A549 (cell line): ENCODE measurements around the gene AMFR.

Source experiments
- CHD2 ChIP-seq: fragments of 150-350 bp; IDR thresholded peaks from 2 replicates; pipeline ENCODE4 v1.6.1; 2014; ENCODE audit warnings: low read length; ENCODE audit not compliant: partially characterized antibody
- CTCF ChIP-seq: fragments of >200 bp; sonication (Bioruptor Twin); formaldehyde crosslinking; IDR thresholded peaks from 3 replicates; pipeline ENCODE4 v1.5.1; 2016
- EP300 ChIP-seq, 2 experiments: fragments of >200 bp; sonication (Bioruptor Twin); formaldehyde crosslinking; IDR thresholded peaks; 2 replicates in 1 of 2; 3 replicates in 1 of 2; pipeline ENCODE4 v1.6.1; 2016 to 2017
- FOSL2 ChIP-seq, 2 experiments: fragments of 450-650 bp in 1 of 2; fragments of >200 bp in 1 of 2; sonication (Bioruptor Twin) in 1 of 2; formaldehyde crosslinking; IDR thresholded peaks; 2 replicates each; pipeline versions ENCODE4 v1.5.0 to v1.6.1; 2016 to 2020; ENCODE audit warnings: mild to moderate bottlenecking in 1 of 2, moderate library complexity in 1 of 2
- POLR2AphosphoS2 ChIP-seq: conservative IDR thresholded peaks from 2 replicates; pipeline ENCODE4 v1.6.1; 2012; ENCODE audit warnings: low read length, improper control_type of control experiment, inconsistent platforms
- TF ChIP-seq, protein P1 (sequence below): fragments of 450-650 bp; IDR thresholded peaks from 2 replicates; pipeline ENCODE4 v1.6.1; 2014; ENCODE audit warnings: antibody characterized with exemption
- TF ChIP-seq, protein P2 (sequence below): fragments of 200-600 bp; sonication (generic); IDR thresholded peaks from 2 replicates; pipeline ENCODE4 v1.6.1; 2016; ENCODE audit warnings: antibody characterized with exemption, mild to moderate bottlenecking, moderate library complexity
- TF ChIP-seq, protein P3 (sequence below): IDR thresholded peaks from 2 replicates; pipeline ENCODE4 v1.6.1; 2012
- TF ChIP-seq, protein P4 (sequence below): IDR thresholded peaks from 2 replicates; pipeline ENCODE4 v1.6.1; 2012; ENCODE audit warnings: low read depth, borderline replicate concordance

- TF ChIP-seq, protein P1, sequence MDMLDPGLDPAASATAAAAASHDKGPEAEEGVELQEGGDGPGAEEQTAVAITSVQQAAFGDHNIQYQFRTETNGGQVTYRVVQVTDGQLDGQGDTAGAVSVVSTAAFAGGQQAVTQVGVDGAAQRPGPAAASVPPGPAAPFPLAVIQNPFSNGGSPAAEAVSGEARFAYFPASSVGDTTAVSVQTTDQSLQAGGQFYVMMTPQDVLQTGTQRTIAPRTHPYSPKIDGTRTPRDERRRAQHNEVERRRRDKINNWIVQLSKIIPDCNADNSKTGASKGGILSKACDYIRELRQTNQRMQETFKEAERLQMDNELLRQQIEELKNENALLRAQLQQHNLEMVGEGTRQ = no peak
- TF ChIP-seq CTCF (no peak), CHD2 (no peak), EP300 (IDR thresholded peaks at IDR 0.05) (no peak), FOSL2 (IDR thresholded peaks at IDR 0.05) (no peak), FOSL2 (CRISPR knock-in tag; IDR thresholded peaks at IDR 0.05) (no peak), POLR2AphosphoS2 (no peak)
- TF ChIP-seq, protein P2, sequence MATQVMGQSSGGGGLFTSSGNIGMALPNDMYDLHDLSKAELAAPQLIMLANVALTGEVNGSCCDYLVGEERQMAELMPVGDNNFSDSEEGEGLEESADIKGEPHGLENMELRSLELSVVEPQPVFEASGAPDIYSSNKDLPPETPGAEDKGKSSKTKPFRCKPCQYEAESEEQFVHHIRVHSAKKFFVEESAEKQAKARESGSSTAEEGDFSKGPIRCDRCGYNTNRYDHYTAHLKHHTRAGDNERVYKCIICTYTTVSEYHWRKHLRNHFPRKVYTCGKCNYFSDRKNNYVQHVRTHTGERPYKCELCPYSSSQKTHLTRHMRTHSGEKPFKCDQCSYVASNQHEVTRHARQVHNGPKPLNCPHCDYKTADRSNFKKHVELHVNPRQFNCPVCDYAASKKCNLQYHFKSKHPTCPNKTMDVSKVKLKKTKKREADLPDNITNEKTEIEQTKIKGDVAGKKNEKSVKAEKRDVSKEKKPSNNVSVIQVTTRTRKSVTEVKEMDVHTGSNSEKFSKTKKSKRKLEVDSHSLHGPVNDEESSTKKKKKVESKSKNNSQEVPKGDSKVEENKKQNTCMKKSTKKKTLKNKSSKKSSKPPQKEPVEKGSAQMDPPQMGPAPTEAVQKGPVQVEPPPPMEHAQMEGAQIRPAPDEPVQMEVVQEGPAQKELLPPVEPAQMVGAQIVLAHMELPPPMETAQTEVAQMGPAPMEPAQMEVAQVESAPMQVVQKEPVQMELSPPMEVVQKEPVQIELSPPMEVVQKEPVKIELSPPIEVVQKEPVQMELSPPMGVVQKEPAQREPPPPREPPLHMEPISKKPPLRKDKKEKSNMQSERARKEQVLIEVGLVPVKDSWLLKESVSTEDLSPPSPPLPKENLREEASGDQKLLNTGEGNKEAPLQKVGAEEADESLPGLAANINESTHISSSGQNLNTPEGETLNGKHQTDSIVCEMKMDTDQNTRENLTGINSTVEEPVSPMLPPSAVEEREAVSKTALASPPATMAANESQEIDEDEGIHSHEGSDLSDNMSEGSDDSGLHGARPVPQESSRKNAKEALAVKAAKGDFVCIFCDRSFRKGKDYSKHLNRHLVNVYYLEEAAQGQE = no peak
- TF ChIP-seq, protein P3, sequence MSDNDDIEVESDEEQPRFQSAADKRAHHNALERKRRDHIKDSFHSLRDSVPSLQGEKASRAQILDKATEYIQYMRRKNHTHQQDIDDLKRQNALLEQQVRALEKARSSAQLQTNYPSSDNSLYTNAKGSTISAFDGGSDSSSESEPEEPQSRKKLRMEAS = no peak
- TF ChIP-seq, protein P4, sequence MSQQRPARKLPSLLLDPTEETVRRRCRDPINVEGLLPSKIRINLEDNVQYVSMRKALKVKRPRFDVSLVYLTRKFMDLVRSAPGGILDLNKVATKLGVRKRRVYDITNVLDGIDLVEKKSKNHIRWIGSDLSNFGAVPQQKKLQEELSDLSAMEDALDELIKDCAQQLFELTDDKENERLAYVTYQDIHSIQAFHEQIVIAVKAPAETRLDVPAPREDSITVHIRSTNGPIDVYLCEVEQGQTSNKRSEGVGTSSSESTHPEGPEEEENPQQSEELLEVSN = no peak
These were observed 75.6 kb downstream of the AMFR start for GRCh38 chr16:56349711-56350161.
